ENCODE data around the gene EBNA1BP2.
"Not testable (repeated sequence)": the region's sequence is repeated elsewhere in the genome, so short reads cannot be mapped to it uniquely, and the experiment has no call there.

The EBNA1BP2 gene

GRCh38 chr1:43123031-43123430 lies 49.1 kb downstream of the EBNA1BP2 start:
- no peak overlapping the region for H3K4me3 ChIP-seq (ENCODE audit: low read depth, low read length)

GRCh38 chr1:43121256-43121900 lies 50.7 kb downstream of the EBNA1BP2 start:
- H3K4me3 ChIP-seq (ENCODE audit: low read depth, low read length): no peak overlapping the region

GRCh38 chr1:43119928-43120586 lies 52.0 kb downstream of the EBNA1BP2 start:
- H3K4me3 ChIP-seq (ENCODE audit: low read depth, low read length): not testable (repeated sequence)

All from iPS-11a (cell line).